Hematopoietic multipotent progenitor cell treated with erythropoietin and hydrocortisone succinate and interleukin-3 and kit ligand, for 6 days (in vitro differentiated cells): ENCODE measurements around the gene TRIM32.
A peak's percentile ranks its signal among the peaks of the same experiment; 100 is the strongest.

Source experiments
- DNase-seq: peaks from one replicate; pipeline ENCODE4 v3.0.0-alpha.2; 2015

The TRIM32 gene

DNA sequence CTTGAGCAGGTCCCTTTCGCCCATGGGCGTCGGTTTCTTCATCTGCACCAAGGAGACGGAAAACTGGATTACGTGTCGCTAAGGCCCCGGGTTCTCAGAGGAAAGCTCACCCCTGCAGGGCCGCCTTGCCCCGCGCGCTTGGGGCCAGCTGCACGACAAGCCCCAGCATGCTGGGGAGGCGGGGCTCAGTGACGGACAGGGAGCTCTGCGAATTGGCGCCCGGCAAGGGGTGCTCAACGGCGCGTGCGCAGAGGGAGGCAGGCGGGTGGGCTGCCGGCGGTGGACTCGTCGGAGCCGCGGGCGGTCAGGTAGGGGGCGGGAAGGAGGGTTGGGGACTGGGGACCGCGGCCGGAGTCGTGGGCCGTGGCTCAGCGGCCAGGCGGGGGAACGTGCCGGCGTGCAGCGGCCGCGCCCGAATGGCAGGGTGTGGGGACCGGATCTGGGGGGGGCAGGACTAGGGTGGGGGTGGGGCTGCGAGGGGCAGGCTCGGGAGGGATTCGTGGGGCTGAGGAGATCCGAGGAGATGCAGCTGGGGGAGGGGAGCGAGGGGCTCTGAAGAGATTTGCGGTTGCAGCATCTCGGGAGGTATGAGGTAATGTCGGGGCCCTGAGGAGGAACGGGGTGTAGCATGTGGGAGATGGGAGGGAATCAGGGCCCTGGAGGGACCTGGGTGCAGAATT lies at the start of gene TRIM32:
TRIM32 (plus strand) TSS at position 232 of the 680 bp plus-strand sequence. CDS start 10,438 bp downstream, outside the sequence.
- DNase-seq: peak; percentile 91

GRCh38 chr9:116639251-116639741 lies 47.8 kb upstream of the TRIM32 start:
- no peak for DNase-seq

DNA sequence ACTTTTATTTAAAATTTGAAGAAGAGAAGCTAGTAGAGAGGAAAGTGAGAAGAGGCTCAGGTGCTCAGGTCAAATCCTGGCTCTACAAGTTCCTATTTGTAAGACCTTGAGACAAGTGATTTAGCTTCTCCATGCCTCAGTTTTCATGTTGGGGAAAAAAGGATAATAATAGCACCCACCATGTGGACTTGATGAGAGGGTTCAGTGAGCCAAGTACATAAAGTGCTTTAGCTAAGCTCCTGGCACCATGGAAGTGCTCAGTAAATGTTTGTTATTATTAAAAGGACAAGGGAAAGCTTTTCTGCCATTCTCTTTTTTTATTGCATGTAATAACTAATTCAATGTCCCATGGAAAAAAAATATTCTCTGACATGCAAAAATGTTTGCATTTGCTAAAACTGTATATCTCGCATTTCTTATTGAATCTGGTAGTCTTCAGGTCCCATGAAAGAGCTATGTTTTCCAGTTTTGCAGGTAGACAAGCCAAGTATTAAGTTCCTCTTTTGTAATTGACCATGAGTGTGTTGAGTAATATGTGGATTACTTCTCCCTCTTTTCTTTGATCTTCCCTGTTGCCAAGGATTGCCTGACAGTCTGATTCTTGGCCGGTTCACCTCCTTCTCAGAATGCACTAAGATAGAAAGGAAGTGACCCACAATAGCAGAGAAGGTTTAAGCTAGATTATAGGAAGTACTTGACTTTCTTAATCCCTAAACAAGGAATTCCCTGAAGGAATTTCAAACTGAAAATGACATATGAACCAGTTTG lies 45.6 kb upstream of the TRIM32 start:
- DNase-seq: no peak

DNA sequence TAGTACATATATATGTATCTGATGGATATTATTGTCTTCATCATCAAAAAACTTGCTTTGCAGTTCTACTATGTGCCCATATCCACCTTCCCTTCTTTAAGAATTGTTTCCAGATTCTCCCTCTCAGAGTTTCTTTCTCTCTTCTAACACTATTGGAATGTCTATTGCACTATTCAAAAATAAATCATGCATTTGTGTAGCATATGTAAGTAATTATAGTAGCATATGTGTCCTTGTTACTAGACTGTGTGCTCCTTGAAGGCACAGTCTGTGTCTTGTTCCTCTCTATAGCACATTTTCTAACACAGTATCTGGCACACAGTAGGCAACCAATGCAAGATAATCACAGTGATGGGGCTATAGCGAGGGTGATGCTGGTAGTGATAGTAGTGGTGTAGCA lies 43.4 kb upstream of the TRIM32 start:
- no peak for DNase-seq

GRCh38 chr9:116644091-116644688 lies 42.9 kb upstream of the TRIM32 start:
- no peak for DNase-seq

GRCh38 chr9:116646661-116647514 lies 40.2 kb upstream of the TRIM32 start:
- peak; percentile 59 for DNase-seq

DNA sequence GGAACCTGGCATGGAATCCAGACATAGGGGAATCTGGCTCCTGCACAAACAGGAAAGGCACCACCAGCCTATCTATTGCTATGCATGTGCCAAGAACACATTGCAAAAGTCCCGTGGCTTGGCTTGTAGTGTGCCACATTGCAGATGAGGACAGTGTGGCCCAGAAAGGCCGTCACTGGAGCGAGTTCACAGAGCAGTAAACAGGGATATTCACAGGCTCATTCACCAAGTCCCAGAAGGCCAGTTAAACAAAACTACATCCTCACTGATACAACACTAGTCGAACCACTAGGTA lies 39.6 kb upstream of the TRIM32 start:
- no peak for DNase-seq

- no peak for DNase-seq
Measured at GRCh38 chr9:116653348-116654058, 33.6 kb upstream of the TRIM32 start.

- no peak for DNase-seq
Measured at GRCh38 chr9:116654059-116654355, 33.1 kb upstream of the TRIM32 start.

GRCh38 chr9:116656501-116656971 lies 30.6 kb upstream of the TRIM32 start:
- no peak for DNase-seq

DNA sequence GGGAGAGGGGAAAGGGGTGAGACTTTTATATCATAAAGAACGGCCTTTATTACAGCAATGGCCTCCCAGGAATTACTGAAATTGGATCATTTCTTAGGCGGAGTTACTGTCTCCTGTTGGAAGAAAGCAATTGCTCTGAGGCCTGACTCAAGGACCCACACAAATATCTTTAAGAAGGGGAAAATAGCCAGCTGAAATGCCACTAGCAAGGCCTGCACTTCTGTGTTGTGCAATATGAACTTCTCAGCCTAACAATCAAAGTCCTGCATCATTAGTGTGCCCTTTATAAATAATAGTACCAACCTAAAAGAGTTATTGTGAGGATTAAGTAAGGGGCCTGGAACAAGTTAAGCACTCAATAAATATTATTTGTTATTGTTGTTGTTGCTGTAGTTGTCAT lies 30.1 kb upstream of the TRIM32 start:
- DNase-seq: no peak

DNA sequence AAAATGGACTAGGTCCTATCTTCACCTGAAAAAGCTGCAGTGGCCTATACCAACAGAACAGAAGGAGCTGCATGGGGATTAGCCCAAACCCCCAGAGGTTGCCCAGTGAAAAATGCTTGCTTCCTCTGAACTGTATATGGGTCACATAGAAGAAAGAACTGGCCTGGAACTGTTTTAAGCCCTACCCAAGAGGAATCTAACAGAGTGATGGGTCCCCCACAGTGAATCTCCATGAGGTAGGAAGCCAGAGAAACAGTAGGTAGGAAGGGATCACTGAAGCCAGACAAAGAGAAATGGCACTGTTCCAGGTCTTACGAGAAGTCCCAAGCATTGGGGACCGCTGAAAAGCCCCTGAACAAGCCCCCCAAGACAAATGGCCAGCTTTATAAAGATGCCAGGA lies 28.8 kb upstream of the TRIM32 start:
- DNase-seq: no peak

DNA sequence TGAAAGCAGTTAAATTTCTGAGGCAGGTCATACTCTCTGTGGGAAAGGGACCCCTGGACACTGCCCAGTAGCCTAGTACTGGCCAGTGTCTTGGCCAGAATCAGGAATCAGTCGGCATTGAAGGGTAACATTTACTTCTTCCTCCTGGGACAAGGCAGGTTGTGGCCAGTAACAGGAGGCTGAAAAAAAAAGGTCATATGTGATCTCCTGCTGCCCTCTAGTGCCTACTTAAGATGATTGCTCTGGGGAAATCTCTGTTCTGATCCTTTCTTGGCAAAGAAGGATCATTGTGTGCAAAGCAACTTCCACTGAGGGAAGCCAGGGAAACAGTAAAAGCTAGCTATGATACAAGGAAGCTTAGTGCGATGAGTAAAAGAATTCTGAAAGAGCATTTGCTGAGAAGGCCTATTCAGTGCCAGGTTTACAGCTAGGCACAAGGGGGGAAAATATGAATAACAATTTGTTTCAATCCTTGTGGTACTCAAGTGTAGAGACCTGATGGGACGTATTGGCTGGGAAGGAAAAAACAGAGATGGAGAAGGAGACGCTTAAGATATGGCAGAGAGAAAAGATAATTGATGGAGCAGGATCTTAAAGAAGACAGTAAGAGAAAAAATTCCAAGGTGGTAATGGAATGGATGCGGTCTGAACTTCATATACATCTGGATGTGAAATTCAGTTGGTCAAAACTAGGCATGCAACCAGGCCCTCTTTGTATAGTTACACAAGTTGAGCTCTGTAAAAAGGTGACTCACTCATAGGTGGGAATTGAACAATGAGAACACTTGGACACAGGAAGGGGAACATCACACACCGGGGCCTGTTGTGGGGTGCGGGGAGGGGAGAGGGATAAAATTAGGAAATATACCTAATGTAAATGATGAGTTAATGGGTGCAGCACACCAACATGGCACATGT lies 25.8 kb upstream of the TRIM32 start:
- DNase-seq: peak; percentile 81

- DNase-seq: no peak
Measured at GRCh38 chr9:116662646-116663310, 24.3 kb upstream of the TRIM32 start.

DNA sequence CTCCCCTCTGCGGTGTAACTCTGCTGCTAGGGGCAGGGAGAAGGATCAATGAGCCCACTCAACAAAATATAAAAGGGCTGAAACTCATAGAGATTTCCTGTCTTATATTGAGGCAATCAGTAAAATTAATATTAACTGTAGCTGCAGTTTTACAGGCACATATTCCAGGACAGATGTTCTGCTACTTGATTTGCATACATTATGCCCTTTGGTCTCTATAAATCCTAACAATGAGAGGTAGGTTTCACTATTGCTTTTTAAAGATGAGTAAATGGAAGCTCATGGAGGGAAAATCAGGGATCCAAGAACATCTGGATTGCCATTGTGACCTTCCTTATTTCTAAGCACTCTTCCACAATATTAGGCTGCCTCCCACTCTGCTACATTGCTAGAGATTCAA lies 23.5 kb upstream of the TRIM32 start:
- no peak for DNase-seq

DNA sequence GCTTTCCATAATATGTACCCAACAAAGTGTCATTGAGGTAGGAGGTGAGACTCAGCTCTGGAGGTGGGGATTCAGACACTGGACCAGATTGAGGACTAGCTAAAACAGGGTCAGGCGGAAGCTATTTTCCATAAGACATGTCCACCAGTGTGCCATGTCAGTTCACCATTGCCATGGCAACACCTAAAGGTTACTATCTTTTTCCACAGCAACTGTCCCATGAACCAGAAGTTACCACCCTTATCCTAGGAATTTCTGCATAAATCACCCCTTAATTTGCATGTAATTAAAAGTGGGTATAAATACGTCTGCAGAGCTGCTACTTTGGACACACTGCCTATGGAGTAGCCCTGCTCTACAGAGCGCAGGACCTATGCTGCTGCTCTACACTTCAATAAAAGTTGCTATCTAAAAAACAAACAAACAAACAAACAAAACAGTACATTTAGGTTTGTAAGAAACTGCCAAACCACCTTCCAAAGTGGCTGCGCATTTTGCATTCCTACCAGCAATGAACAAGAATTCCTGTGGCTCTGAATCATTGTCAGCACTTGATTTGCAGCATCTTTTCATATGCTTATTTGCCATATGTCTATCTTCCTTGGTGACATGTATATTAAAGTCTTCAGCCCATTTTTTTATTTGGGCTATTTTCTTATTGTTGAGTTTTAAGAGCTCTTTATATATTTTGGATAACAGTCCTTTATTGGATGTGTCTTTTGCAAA lies 18.0 kb upstream of the TRIM32 start:
- DNase-seq: no peak

DNA sequence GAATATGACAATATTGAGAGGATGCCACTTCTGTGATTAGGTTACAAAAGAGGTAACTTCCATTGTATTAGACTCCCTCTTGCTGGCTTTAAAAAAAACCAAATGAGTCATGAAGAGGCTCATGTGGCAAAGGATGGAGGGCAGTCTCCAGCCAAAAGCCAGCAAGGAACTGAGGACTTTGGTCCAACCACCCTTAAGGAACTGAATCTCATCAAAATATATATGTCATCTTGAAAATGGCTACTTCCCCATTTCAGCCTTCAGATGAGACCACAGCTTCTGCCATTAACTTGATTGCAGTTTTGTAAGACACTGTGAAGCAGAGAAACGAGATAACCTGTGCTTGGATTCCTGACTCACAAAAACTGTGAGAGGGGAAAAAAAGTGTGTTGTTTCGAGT lies 15.5 kb upstream of the TRIM32 start:
- DNase-seq: no peak

- no peak for DNase-seq
Measured at GRCh38 chr9:116673375-116673774, 13.7 kb upstream of the TRIM32 start.

DNA sequence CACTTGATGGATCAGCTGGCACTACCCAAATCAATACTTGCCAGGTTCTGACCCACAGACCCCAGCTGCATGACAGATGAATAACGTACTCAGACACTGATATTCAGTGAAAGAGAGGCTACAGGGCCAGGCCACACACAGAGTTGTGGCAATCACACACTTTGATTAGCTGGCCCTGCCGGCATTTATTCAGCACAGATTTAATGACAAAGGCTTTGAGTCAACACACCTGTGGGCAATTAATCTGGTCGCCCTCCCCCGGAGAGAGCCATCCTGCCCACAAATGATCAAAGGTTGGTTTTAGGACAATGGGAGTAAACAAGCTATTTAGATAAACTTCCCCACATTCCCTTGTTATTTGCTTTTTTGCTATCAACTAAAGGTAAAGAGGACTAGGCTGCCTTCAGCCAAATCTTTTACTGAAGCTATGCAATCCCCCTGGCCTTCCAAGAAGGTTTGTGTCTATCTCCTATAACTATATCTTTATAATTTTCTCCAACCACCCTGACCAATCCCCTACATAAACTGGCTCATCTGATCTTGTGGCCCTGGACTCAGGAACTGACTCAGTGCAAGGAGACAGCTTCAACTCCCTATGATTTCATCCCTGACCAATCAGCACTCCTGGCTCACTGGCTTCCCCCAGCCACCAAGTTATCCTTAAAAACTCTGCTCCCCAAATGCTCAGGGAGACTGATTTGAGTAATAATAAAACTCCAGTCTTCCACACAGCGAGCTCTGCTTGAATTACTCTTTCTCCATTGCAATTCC lies 12.7 kb upstream of the TRIM32 start:
- no peak for DNase-seq
